ENCODE results near the gene MAGI1. TPM values are rescaled to one million over a fixed set of nuclear protein-coding genes. Genes with fewer than 3 reads are reported as not detected.

Gene MAGI1
- polyA plus RNA-seq, 3 donors, result not detected

GRCh38 chr3:65559643-65560042 is 479.1 kb downstream of the MAGI1 start:
- H3K79me2 ChIP-seq (ENCODE audit: insufficient read depth, low read length), result no peaks in the 10 kb centered on the region
- H3K9me3 ChIP-seq (replicated peaks in 1 of 2; ENCODE audit: control insufficient read depth in 1 of 2, insufficient read depth in 1 of 2, low read length in 2 of 2), result peaks cover 0 to 4% of the 10 kb centered on the region in 2 donors
- no peak for TF ChIP-seq CTCF (IDR thresholded peaks at IDR 0.05)
- no peak overlapping the region for H3K4me3 ChIP-seq (replicated peaks in 1 of 3; ENCODE audit: low read depth in 2 of 3, low read length in 3 of 3)
- no peaks in the 10 kb centered on the region for H3K27me3 ChIP-seq (ENCODE audit: control insufficient read depth in 2 of 2, insufficient read depth in 2 of 2, low read length in 2 of 2)
- Mint-ChIP-seq H3K4me1 (no peaks in the 10 kb centered on the region), H3K27ac (no peak overlapping the region), H3K36me3 (no peaks in the 10 kb centered on the region), H3K27me3 (ENCODE audit: low read depth in 3 of 3) (no peaks in the 10 kb centered on the region), H3K4me3 (no peak overlapping the region), H3K9me3 (peaks cover 0 to 4% (median 0%) of the 10 kb centered on the region in 7 donors)
- intact Hi-C loops (cut with micrococcal nuclease), result no loop called here
- WGBS (ENCODE audit: insufficient coverage), result 88% methylated on average over 6 of the region's 10 CpGs
- H3K36me3 ChIP-seq (replicated peaks in 1 of 2; ENCODE audit: control insufficient read depth in 1 of 2, insufficient read depth in 2 of 2, low read length in 2 of 2), result no peaks in the 10 kb centered on the region
- no peak overlapping the region for H2AFZ ChIP-seq (ENCODE audit: insufficient read depth, low read depth, low read length, poor library complexity, severe bottlenecking)
- DNase-seq, result no peak
- H3K27ac ChIP-seq (ENCODE audit: low read depth in 1 of 2, low read length in 2 of 2), result no peak overlapping the region
- no peak overlapping the region for H3K9ac ChIP-seq (ENCODE audit: insufficient read depth, low read length, poor library complexity, severe bottlenecking)
- H3K4me1 ChIP-seq (ENCODE audit: control insufficient read depth in 1 of 2, insufficient read depth in 2 of 2, low read length in 2 of 2), result no peaks in the 10 kb centered on the region
- no peak overlapping the region for H3K4me2 ChIP-seq (replicated peaks; ENCODE audit: extremely low read depth, low read length, poor library complexity, severe bottlenecking)
- H4K20me1 ChIP-seq (ENCODE audit: insufficient read depth, low read length), result no peaks in the 10 kb centered on the region

- H3K27me3 ChIP-seq (ENCODE audit: control insufficient read depth in 2 of 2, insufficient read depth in 2 of 2, low read length in 2 of 2), result no peaks in the 10 kb centered on the region
- no peak overlapping the region for H2AFZ ChIP-seq (ENCODE audit: insufficient read depth, low read depth, low read length, poor library complexity, severe bottlenecking)
- no peaks in the 10 kb centered on the region for H3K4me1 ChIP-seq (ENCODE audit: control insufficient read depth in 1 of 2, insufficient read depth in 2 of 2, low read length in 2 of 2)
- Mint-ChIP-seq H3K4me1 (no peaks in the 10 kb centered on the region), H3K27ac (no peak overlapping the region), H3K27me3 (ENCODE audit: low read depth in 3 of 3) (peaks cover 0 to 2% (median 0%) of the 10 kb centered on the region in 3 donors), H3K9me3 (peaks cover 0 to 4% (median 0%) of the 10 kb centered on the region in 7 donors), H3K36me3 (no peaks in the 10 kb centered on the region), H3K4me3 (no peak overlapping the region)
- no peaks in the 10 kb centered on the region for H3K79me2 ChIP-seq (ENCODE audit: insufficient read depth, low read length)
- no peak for TF ChIP-seq CTCF (IDR thresholded peaks at IDR 0.05)
- H3K9me3 ChIP-seq (replicated peaks in 1 of 2; ENCODE audit: control insufficient read depth in 1 of 2, insufficient read depth in 1 of 2, low read length in 2 of 2), result peaks cover 0 to 4% of the 10 kb centered on the region in 2 donors
- H3K36me3 ChIP-seq (replicated peaks in 1 of 2; ENCODE audit: control insufficient read depth in 1 of 2, insufficient read depth in 2 of 2, low read length in 2 of 2), result no peaks in the 10 kb centered on the region
- H3K4me3 ChIP-seq (replicated peaks in 1 of 3; ENCODE audit: low read depth in 2 of 3, low read length in 3 of 3), result no peak overlapping the region
- no peak overlapping the region for H3K4me2 ChIP-seq (replicated peaks; ENCODE audit: extremely low read depth, low read length, poor library complexity, severe bottlenecking)
- no peaks in the 10 kb centered on the region for H4K20me1 ChIP-seq (ENCODE audit: insufficient read depth, low read length)
- WGBS (ENCODE audit: insufficient coverage), result no CpG with 5 or more reads among the region's 1 CpG
- no peak overlapping the region for H3K9ac ChIP-seq (ENCODE audit: insufficient read depth, low read length, poor library complexity, severe bottlenecking)
- no peak for DNase-seq
- intact Hi-C loops (cut with micrococcal nuclease), result no loop called here
- H3K27ac ChIP-seq (ENCODE audit: low read depth in 1 of 2, low read length in 2 of 2), result no peak overlapping the region
These were observed 479.9 kb downstream of the MAGI1 start for GRCh38 chr3:65558826-65559225.

Measured in CD14-positive monocyte (primary cell).